ENCODE measurements around the gene SUGCT. TPM values are rescaled to one million over a fixed set of nuclear protein-coding genes. Genes with fewer than 3 reads are reported as not detected.

Gene SUGCT
- total RNA-seq, 1 experiment from 2014 or later: 5.4 TPM

DNA sequence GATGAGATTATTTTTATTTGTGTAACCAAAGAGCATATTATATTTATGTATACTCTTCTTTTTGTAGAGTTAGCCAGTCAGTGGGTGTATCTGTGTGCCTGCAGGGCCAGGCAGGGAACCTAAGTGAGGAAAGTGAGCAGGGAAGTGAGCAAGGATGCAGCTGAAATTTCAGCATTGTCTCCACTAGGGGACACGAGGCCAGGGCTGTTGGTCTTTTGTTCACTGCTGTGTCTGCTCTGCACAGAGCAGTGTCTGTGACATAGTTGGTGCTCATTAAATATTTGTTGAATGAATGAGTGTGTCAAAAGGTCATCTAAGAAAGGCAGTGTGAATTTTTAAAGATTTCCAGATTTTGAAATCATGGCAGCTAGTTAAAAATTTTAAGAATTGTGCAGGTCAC lies 51.8 kb downstream of the SUGCT start:
- no CpG with 5 or more reads among the region's 1 CpG for WGBS (ENCODE audit: extremely low coverage, insufficient read length, low lambda C conversion rate)
- no peaks in the 10 kb centered on the region for H3K9me3 ChIP-seq (ENCODE audit: control insufficient read depth, low read depth, low read length)
- H3K27ac ChIP-seq (ENCODE audit: insufficient read length, low read depth, low read length): no peak overlapping the region
- no peak overlapping the region for H2BK20ac ChIP-seq (ENCODE audit: low read depth, low read length, poor library complexity, severe bottlenecking)
- Mint-ChIP-seq H3K27ac (no peak overlapping the region), H3K9me3 (no peaks in the 10 kb centered on the region), H3K4me3 (no peak overlapping the region), H3K4me1 (no peaks in the 10 kb centered on the region), H3K27me3 (ENCODE audit: low read depth) (no peaks in the 10 kb centered on the region; the same call in 1 of the 2 replicates), H3K36me3 (ENCODE audit: insufficient read depth in 1 of 3, low read depth in 3 of 3) (no peaks in the 10 kb centered on the region; a peak in 1 of 7 replicates)
- no peaks in the 10 kb centered on the region for H3K27me3 ChIP-seq (ENCODE audit: insufficient read depth, low read length)
- H3K9ac ChIP-seq (ENCODE audit: extremely low read depth, insufficient read length, low read length): no peak overlapping the region
- no peaks in the 10 kb centered on the region for H4K20me1 ChIP-seq (ENCODE audit: control insufficient read depth, insufficient read depth, insufficient read length)
- no peak overlapping the region for H4K91ac ChIP-seq (ENCODE audit: insufficient read length, low read depth, low read length)
- H3K14ac ChIP-seq (ENCODE audit: insufficient read depth, low read length): no peak overlapping the region
- H3K4me2 ChIP-seq (ENCODE audit: insufficient read depth, insufficient read length, low read length): no peak overlapping the region
- no peaks in the 10 kb centered on the region for H3K4me1 ChIP-seq (ENCODE audit: insufficient read depth, low read length)
- no peak overlapping the region for H2BK120ac ChIP-seq (ENCODE audit: low read depth, low read length, poor library complexity, severe bottlenecking)
- H2BK12ac ChIP-seq (ENCODE audit: insufficient read length, low read depth, low read length): no peak overlapping the region
- H4K5ac ChIP-seq (ENCODE audit: insufficient read length, low read depth, low read length): no peak overlapping the region
- TF ChIP-seq, protein P1, sequence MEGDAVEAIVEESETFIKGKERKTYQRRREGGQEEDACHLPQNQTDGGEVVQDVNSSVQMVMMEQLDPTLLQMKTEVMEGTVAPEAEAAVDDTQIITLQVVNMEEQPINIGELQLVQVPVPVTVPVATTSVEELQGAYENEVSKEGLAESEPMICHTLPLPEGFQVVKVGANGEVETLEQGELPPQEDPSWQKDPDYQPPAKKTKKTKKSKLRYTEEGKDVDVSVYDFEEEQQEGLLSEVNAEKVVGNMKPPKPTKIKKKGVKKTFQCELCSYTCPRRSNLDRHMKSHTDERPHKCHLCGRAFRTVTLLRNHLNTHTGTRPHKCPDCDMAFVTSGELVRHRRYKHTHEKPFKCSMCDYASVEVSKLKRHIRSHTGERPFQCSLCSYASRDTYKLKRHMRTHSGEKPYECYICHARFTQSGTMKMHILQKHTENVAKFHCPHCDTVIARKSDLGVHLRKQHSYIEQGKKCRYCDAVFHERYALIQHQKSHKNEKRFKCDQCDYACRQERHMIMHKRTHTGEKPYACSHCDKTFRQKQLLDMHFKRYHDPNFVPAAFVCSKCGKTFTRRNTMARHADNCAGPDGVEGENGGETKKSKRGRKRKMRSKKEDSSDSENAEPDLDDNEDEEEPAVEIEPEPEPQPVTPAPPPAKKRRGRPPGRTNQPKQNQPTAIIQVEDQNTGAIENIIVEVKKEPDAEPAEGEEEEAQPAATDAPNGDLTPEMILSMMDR (conservative IDR thresholded peaks at IDR 0.05): peak; percentile 54
- no peak overlapping the region for H2BK15ac ChIP-seq (ENCODE audit: low read depth, low read length)
- H3K18ac ChIP-seq (ENCODE audit: insufficient read length, low read depth, low read length): no peak overlapping the region
- no peak overlapping the region for H4K8ac ChIP-seq (replicated peaks; ENCODE audit: insufficient read length, low read depth, low read length)
- peak; percentile 31 for DNase-seq
- no peak overlapping the region for H3K56ac ChIP-seq (ENCODE audit: insufficient read length, low read depth, low read length)
- H2BK5ac ChIP-seq (ENCODE audit: insufficient read length, low read length): no peak overlapping the region
- no peak overlapping the region for H2AFZ ChIP-seq (ENCODE audit: low read length)
- no peak overlapping the region for H3K23ac ChIP-seq (ENCODE audit: insufficient read length, low read depth, low read length)
- no peak overlapping the region for H3K4ac ChIP-seq (ENCODE audit: low read depth, low read length)
- no peaks in the 10 kb centered on the region for H3K79me1 ChIP-seq (ENCODE audit: insufficient read depth, low read depth, low read length, poor library complexity, severe bottlenecking)
- H2AK5ac ChIP-seq (ENCODE audit: insufficient read length, low read length): no peak overlapping the region
- no peaks in the 10 kb centered on the region for H3K79me2 ChIP-seq (ENCODE audit: insufficient read depth, low read length)
- no peaks in the 10 kb centered on the region for H3K23me2 ChIP-seq (ENCODE audit: insufficient read length, low read depth, low read length, poor library complexity, severe bottlenecking)
- no peak overlapping the region for H3T11ph ChIP-seq (ENCODE audit: low read length)
